Neuronal stem cell (in vitro differentiated cells): ENCODE measurements around the gene VEGFB.

Experiments used
- DNase-seq: peaks from one replicate; pipeline ENCODE4 v3.0.0-alpha.2; 2013; ENCODE audit warnings: low spot score
- H2AFZ ChIP-seq: one replicate; pipeline ENCODE4 v1.6.1; 2013; ENCODE audit warnings: mild to moderate bottlenecking, low read length, inconsistent platforms
- H2AK5ac ChIP-seq: 2 replicates; pipeline ENCODE4 v1.6.1; 2013; ENCODE audit warnings: low read depth, mild to moderate bottlenecking, inconsistent platforms, low read length, moderate library complexity, mixed read lengths
- H2BK120ac ChIP-seq: 2 replicates; pipeline ENCODE4 v1.6.1; 2013; ENCODE audit warnings: low read depth, mild to moderate bottlenecking, inconsistent platforms, low read length, moderate library complexity, mixed read lengths
- H2BK12ac ChIP-seq: one replicate; pipeline ENCODE4 v1.6.1; 2013; ENCODE audit warnings: low read length, inconsistent platforms
- H2BK15ac ChIP-seq: 2 replicates; pipeline ENCODE4 v1.6.1; 2013; ENCODE audit warnings: mild to moderate bottlenecking, low read length, inconsistent platforms, mixed read lengths
- H2BK5ac ChIP-seq: one replicate; pipeline ENCODE4 v1.6.1; 2013; ENCODE audit warnings: inconsistent platforms, mild to moderate bottlenecking, low read length, moderate library complexity
- H3K14ac ChIP-seq: one replicate; pipeline ENCODE4 v1.6.1; 2013; ENCODE audit warnings: low read length, inconsistent platforms
- H3K18ac ChIP-seq: 2 replicates; pipeline ENCODE4 v1.6.1; 2013; ENCODE audit warnings: low read length, inconsistent platforms
- H3K23ac ChIP-seq: 2 replicates; pipeline ENCODE4 v1.6.1; 2013; ENCODE audit warnings: low read depth, mild to moderate bottlenecking, mixed read lengths, low read length, inconsistent platforms; ENCODE audit not compliant: poor library complexity
- H3K27ac ChIP-seq: replicated peaks from 3 replicates; pipeline ENCODE4 v1.5.1; 2013; ENCODE audit warnings: low read length, inconsistent platforms
- H3K27me3 ChIP-seq, 3 experiments: 2 replicates each; pipeline ENCODE4 v1.6.1; 2013; ENCODE audit warnings: low read length in 3 of 3, mild to moderate bottlenecking in 2 of 3, inconsistent platforms in 1 of 3, low read depth in 1 of 3, mixed read lengths in 1 of 3, moderate library complexity in 1 of 3; ENCODE audit not compliant: control insufficient read depth in 3 of 3, insufficient read depth in 3 of 3
- H3K36me3 ChIP-seq, 2 donors: replicated peaks in 1 of 2; 2 replicates each; pipeline ENCODE4 v1.6.1; 2013; ENCODE audit warnings: low read length in 2 of 2; ENCODE audit not compliant: control insufficient read depth in 2 of 2, insufficient read depth in 2 of 2
- H3K4ac ChIP-seq: 2 replicates; pipeline ENCODE4 v1.6.1; 2013; ENCODE audit warnings: inconsistent platforms, mild to moderate bottlenecking, low read length, moderate library complexity
- H3K4me1 ChIP-seq, 2 donors: 1 replicate in 1 of 2; 2 replicates in 1 of 2; pipeline ENCODE4 v1.6.1; 2013; ENCODE audit warnings: low read length in 2 of 2, low read depth in 1 of 2; ENCODE audit not compliant: control insufficient read depth in 2 of 2, insufficient read depth in 1 of 2
- H3K4me2 ChIP-seq: one replicate; pipeline ENCODE4 v1.6.1; 2013; ENCODE audit warnings: mild to moderate bottlenecking, low read length, inconsistent platforms; ENCODE audit not compliant: insufficient read depth, poor library complexity, severe bottlenecking
- H3K4me3 ChIP-seq, 2 donors: 2 replicates each; pipeline ENCODE4 v1.5.1; 2013; ENCODE audit warnings: low read length in 2 of 2, mild to moderate bottlenecking in 2 of 2, inconsistent platforms in 1 of 2, moderate library complexity in 1 of 2
- H3K79me1 ChIP-seq: one replicate; pipeline ENCODE4 v1.6.1; 2013; ENCODE audit warnings: low read depth, mild to moderate bottlenecking, inconsistent platforms, low read length, moderate library complexity
- H3K9ac ChIP-seq: one replicate; pipeline ENCODE4 v1.6.1; 2013; ENCODE audit warnings: mild to moderate bottlenecking, low read depth, low read length, inconsistent platforms; ENCODE audit not compliant: poor library complexity
- H3K9me3 ChIP-seq, 2 donors: replicated peaks in 1 of 2; 2 replicates each; pipeline versions ENCODE3 to v1.6.1; 2013; ENCODE audit warnings: low read length in 2 of 2, mild to moderate bottlenecking in 2 of 2, inconsistent platforms in 1 of 2, low read depth in 1 of 2, mixed read lengths in 1 of 2, moderate library complexity in 1 of 2; ENCODE audit not compliant: control insufficient read depth in 2 of 2, insufficient read depth in 1 of 2
- H4K8ac ChIP-seq: one replicate; pipeline ENCODE4 v1.6.1; 2013; ENCODE audit warnings: low read depth, mild to moderate bottlenecking, inconsistent platforms, low read length, moderate library complexity
- H4K91ac ChIP-seq: one replicate; pipeline ENCODE4 v1.6.1; 2013; ENCODE audit warnings: low read length, low read depth, mild to moderate bottlenecking, inconsistent platforms; ENCODE audit not compliant: poor library complexity
- WGBS, 2 donors: extraction: QIAGEN DNeasy Blood & Tissue Kit; methylation state at CpG; one replicate each; pipeline ENCODE4 v1.1.7; 2013; ENCODE audit warnings: missing lambda C conversion rate in 2 of 2, mixed read lengths in 1 of 2; ENCODE audit not compliant: insufficient read length in 2 of 2, insufficient replicate concordance in 1 of 2; ENCODE audit errors: extremely low coverage in 2 of 2; 5-methylcytosine and 5-hydroxymethylcytosine counted together

The VEGFB gene

GRCh38 chr11:64247729-64248531 lies 13.5 kb downstream of the VEGFB start:
- Histone ChIP-seq H3K9ac (no peak overlapping the region), H3K36me3 (peaks cover 11 to 18% of the 10 kb centered on the region in 2 donors), H3K27me3 (no peaks in the 10 kb centered on the region), H3K4me3 (peak overlapping the region; percentile 54 to 70), H3K14ac (no peak overlapping the region), H3K23ac (peak overlapping the region; percentile 70), H2BK5ac (no peak overlapping the region), H2BK15ac (peak overlapping the region; percentile 33), H2AK5ac (no peak overlapping the region), H2BK12ac (no peak overlapping the region), H3K4me2 (peak overlapping the region; percentile 98), H2AFZ (peak overlapping the region; percentile 83), H3K4me1 (peaks cover 24 to 42% of the 10 kb centered on the region in 2 donors), H3K9me3 (no peaks in the 10 kb centered on the region), H3K4ac (no peak overlapping the region), H2BK120ac (peak overlapping the region; percentile 7), H3K79me1 (peaks cover 11% of the 10 kb centered on the region), H3K27ac (no peak overlapping the region), H4K91ac (no peak overlapping the region), H3K18ac (peak overlapping the region; percentile 86), H4K8ac (no peak overlapping the region)
- DNase-seq = no peak
- no CpG with 5 or more reads among the region's 31 CpGs for WGBS, 2 donors

GRCh38 chr11:64248578-64248977 lies 14.2 kb downstream of the VEGFB start:
- DNase-seq = no peak
- no peak overlapping the region for H3K4me3 ChIP-seq
- H3K4me2 ChIP-seq = no peak overlapping the region
- H3K23ac ChIP-seq = no peak overlapping the region
- peaks cover 11% of the 10 kb centered on the region for H3K79me1 ChIP-seq
- H2AFZ ChIP-seq = no peak overlapping the region
- H2AK5ac ChIP-seq = peak overlapping the region; percentile 90
- H3K9me3 ChIP-seq = no peaks in the 10 kb centered on the region
- no peak overlapping the region for H4K8ac ChIP-seq
- H2BK5ac ChIP-seq = no peak overlapping the region
- no CpG with 5 or more reads among the region's 7 CpGs for WGBS, 2 donors
- H3K18ac ChIP-seq = peak overlapping the region; percentile 35
- no peak overlapping the region for H3K4ac ChIP-seq
- H2BK120ac ChIP-seq = peak overlapping the region; percentile 7
- H3K14ac ChIP-seq = no peak overlapping the region
- peak overlapping the region; percentile 17 for H4K91ac ChIP-seq
- H2BK12ac ChIP-seq = no peak overlapping the region
- peaks cover 7 to 12% of the 10 kb centered on the region in 2 donors for H3K36me3 ChIP-seq
- H3K27ac ChIP-seq = no peak overlapping the region
- H3K4me1 ChIP-seq = peaks cover 24 to 40% of the 10 kb centered on the region in 2 donors
- no peak overlapping the region for H3K9ac ChIP-seq
- H2BK15ac ChIP-seq = peak overlapping the region; percentile 33
- no peaks in the 10 kb centered on the region for H3K27me3 ChIP-seq

- no CpG with 5 or more reads among the region's 4 CpGs for WGBS, 2 donors
- Histone ChIP-seq H2AFZ (peak overlapping the region; percentile 65), H3K14ac (no peak overlapping the region), H3K27me3 (no peaks in the 10 kb centered on the region), H3K4ac (no peak overlapping the region), H3K9ac (no peak overlapping the region), H2BK12ac (no peak overlapping the region), H3K79me1 (peaks cover 11% of the 10 kb centered on the region), H2AK5ac (peak overlapping the region; percentile 90), H2BK15ac (peak overlapping the region; percentile 33), H4K91ac (no peak overlapping the region), H3K4me1 (peaks cover 24 to 40% of the 10 kb centered on the region in 2 donors), H4K8ac (no peak overlapping the region), H3K18ac (peak overlapping the region; percentile 35), H3K9me3 (no peaks in the 10 kb centered on the region), H2BK5ac (no peak overlapping the region), H2BK120ac (no peak overlapping the region), H3K36me3 (peaks cover 3 to 9% of the 10 kb centered on the region in 2 donors), H3K4me2 (no peak overlapping the region), H3K27ac (no peak overlapping the region), H3K4me3 (no peak overlapping the region), H3K23ac (peak overlapping the region; percentile 5)
- no peak for DNase-seq
These were observed 14.7 kb downstream of the VEGFB start for GRCh38 chr11:64249038-64249437.

GRCh38 chr11:64249563-64250414 lies 15.4 kb downstream of the VEGFB start:
- Histone ChIP-seq H3K14ac (no peak overlapping the region), H2BK12ac (no peak overlapping the region), H3K27ac (no peak overlapping the region), H3K9me3 (no peaks in the 10 kb centered on the region), H2BK5ac (no peak overlapping the region), H3K4me3 (peak overlapping the region in 1 of 2 donors; percentile 70), H2BK15ac (no peak overlapping the region), H4K91ac (no peak overlapping the region), H2BK120ac (no peak overlapping the region), H3K27me3 (no peaks in the 10 kb centered on the region), H3K4me2 (no peak overlapping the region), H2AFZ (peak overlapping the region; percentile 65), H3K4ac (no peak overlapping the region), H3K79me1 (peaks cover 11% of the 10 kb centered on the region), H3K18ac (no peak overlapping the region), H3K23ac (no peak overlapping the region), H2AK5ac (peak overlapping the region; percentile 90), H3K4me1 (peaks cover 24 to 40% of the 10 kb centered on the region in 2 donors), H3K36me3 (peaks cover 4 to 13% of the 10 kb centered on the region in 2 donors), H3K9ac (no peak overlapping the region), H4K8ac (no peak overlapping the region)
- WGBS, 2 donors = no CpG with 5 or more reads among the region's 8 CpGs
- no peak for DNase-seq
